IMR-90 (cell line): Measurements from ENCODE around the gene GRSF1. TPM values are rescaled to one million over a fixed set of nuclear protein-coding genes. Genes with fewer than 3 reads are reported as not detected.

Experiments
- ATAC-seq: fragments of 200-7000 bp; cut with Tn5 transposase; 2 replicates; pipeline ENCODE4 v1.9.1; 2020; ENCODE audit warnings: low read depth, mild to moderate bottlenecking, moderate library complexity
- BruUV-seq: library from RNA; stranded (reverse); fragments of 400-500 nt; replicated peaks from 2 replicates; lab custom pipeline; 2021; lab: Mats Ljungman, UMichigan
- CTCF ChIA-PET: fragments of 300-600 bp; formaldehyde crosslinking; extraction: SDS; loops from one replicate; lab custom pipeline; 2021; ENCODE audit warnings: antibody characterized with exemption; lab: Yijun Ruan, JAX
- POLR2A ChIA-PET: fragments of 300-600 bp; sonication (Branson Sonifier 250); formaldehyde crosslinking; loops from one replicate; lab custom pipeline; 2022; ENCODE audit warnings: antibody characterized with exemption; ENCODE audit not compliant: unreplicated experiment; lab: Charles Lee
- DNase-seq: peaks from one replicate; pipeline ENCODE4 v3.0.0; 2013
- H2AFZ ChIP-seq: replicated peaks from 2 replicates; pipeline ENCODE3; 2013; ENCODE audit warnings: low read length, mild to moderate bottlenecking; ENCODE audit not compliant: poor library complexity
- H2AK5ac ChIP-seq: 2 replicates; pipeline ENCODE4 v1.6.1; 2013; ENCODE audit warnings: low read depth, low read length, inconsistent platforms
- H2AK9ac ChIP-seq: replicated peaks from 2 replicates; pipeline ENCODE3; 2013; ENCODE audit warnings: mild to moderate bottlenecking, low read depth, low read length, moderate library complexity; ENCODE audit not compliant: poor library complexity
- H2BK120ac ChIP-seq: 2 replicates; pipeline ENCODE4 v1.6.1; 2013; ENCODE audit warnings: low read depth, low read length, inconsistent platforms
- H2BK15ac ChIP-seq: 3 replicates; pipeline ENCODE4 v1.6.1; 2013; ENCODE audit warnings: low read depth, low read length, inconsistent platforms
- H2BK20ac ChIP-seq: 2 replicates; pipeline ENCODE4 v1.6.1; 2013; ENCODE audit warnings: low read depth, mild to moderate bottlenecking, inconsistent platforms, low read length, moderate library complexity
- H2BK5ac ChIP-seq: 2 replicates; pipeline ENCODE4 v1.6.1; 2013; ENCODE audit warnings: mild to moderate bottlenecking, low read depth, low read length, inconsistent platforms; ENCODE audit not compliant: poor library complexity, severe bottlenecking
- H3K14ac ChIP-seq: replicated peaks from 2 replicates; pipeline ENCODE4 v1.6.1; 2013; ENCODE audit warnings: low read depth, low read length, inconsistent platforms
- H3K18ac ChIP-seq: 2 replicates; pipeline ENCODE4 v1.6.1; 2013; ENCODE audit warnings: low read depth, low read length, control low read depth
- H3K23ac ChIP-seq: 2 replicates; pipeline ENCODE4 v1.6.1; 2013; ENCODE audit warnings: low read depth, low read length, inconsistent platforms
- H3K27ac ChIP-seq: 2 replicates; pipeline ENCODE4 v1.5.1; 2013; ENCODE audit warnings: mild to moderate bottlenecking, control low read depth, low read length; ENCODE audit not compliant: insufficient read depth
- H3K27me3 ChIP-seq: 2 replicates; pipeline ENCODE4 v1.6.1; 2013; ENCODE audit warnings: low read length; ENCODE audit not compliant: control insufficient read depth, insufficient read depth
- H3K36me3 ChIP-seq: 2 replicates; pipeline ENCODE4 v1.6.1; 2013; ENCODE audit warnings: low read length, mixed read lengths; ENCODE audit not compliant: control insufficient read depth, insufficient read depth
- H3K4ac ChIP-seq: 2 replicates; pipeline ENCODE4 v1.6.1; 2013; ENCODE audit warnings: low read depth, low read length, inconsistent platforms
- H3K4me1 ChIP-seq: 2 replicates; pipeline ENCODE4 v1.6.1; 2013; ENCODE audit warnings: low read length, mixed read lengths; ENCODE audit not compliant: control insufficient read depth, insufficient read depth
- H3K4me2 ChIP-seq: 2 replicates; pipeline ENCODE4 v1.6.1; 2013; ENCODE audit warnings: low read depth, mild to moderate bottlenecking, control low read depth, low read length, moderate library complexity
- H3K4me3 ChIP-seq: 2 replicates; pipeline ENCODE4 v1.5.1; 2013; ENCODE audit warnings: low read depth, mild to moderate bottlenecking, control low read depth, low read length, moderate library complexity; ENCODE audit not compliant: insufficient read depth
- H3K56ac ChIP-seq: 2 replicates; pipeline ENCODE4 v1.6.1; 2013; ENCODE audit warnings: low read length, inconsistent platforms; ENCODE audit not compliant: insufficient read depth; ENCODE audit errors: extremely low read depth
- H3K79me1 ChIP-seq, 2 experiments: 2 replicates each; pipeline ENCODE4 v1.6.1; 2013; ENCODE audit warnings: low read length in 2 of 2, inconsistent platforms in 1 of 2, low read depth in 1 of 2
- H3K9ac ChIP-seq: 2 replicates; pipeline ENCODE4 v1.6.1; 2013; ENCODE audit warnings: low read depth, low read length, control low read depth
- H3K9me1 ChIP-seq: 2 replicates; pipeline ENCODE4 v1.6.1; 2013; ENCODE audit warnings: low read length, inconsistent platforms; ENCODE audit not compliant: insufficient read depth
- H3K9me3 ChIP-seq: 2 replicates; pipeline ENCODE4 v1.6.1; 2013; ENCODE audit warnings: low read length; ENCODE audit not compliant: control insufficient read depth, insufficient read depth
- H4K20me1 ChIP-seq: 2 replicates; pipeline ENCODE4 v1.6.1; 2013; ENCODE audit warnings: low read length, inconsistent platforms; ENCODE audit not compliant: insufficient read depth
- H4K5ac ChIP-seq: 2 replicates; pipeline ENCODE4 v1.6.1; 2013; ENCODE audit warnings: mild to moderate bottlenecking, low read depth, low read length, control low read depth
- H4K8ac ChIP-seq, 2 experiments: 2 replicates each; pipeline ENCODE4 v1.6.1; 2013; ENCODE audit warnings: low read depth in 2 of 2, low read length in 2 of 2, control low read depth in 1 of 2, inconsistent platforms in 1 of 2
- H4K91ac ChIP-seq: 2 replicates; pipeline ENCODE4 v1.6.1; 2013; ENCODE audit warnings: low read depth, low read length, inconsistent platforms; ENCODE audit not compliant: insufficient read depth
- BHLHE40 ChIP-seq: fragments of 150-350 bp; IDR thresholded peaks from 2 replicates; pipeline ENCODE4 v1.6.1; 2016; ENCODE audit warnings: mild to moderate bottlenecking, low read depth, low read length
- CEBPB ChIP-seq: IDR thresholded peaks from 2 replicates; pipeline ENCODE4 v1.6.1; 2012; ENCODE audit warnings: low read depth, low read length, improper control_type of control experiment
- CHD1 ChIP-seq: IDR thresholded peaks from 2 replicates; pipeline ENCODE4 v1.6.1; 2012; ENCODE audit warnings: low read depth, low read length, improper control_type of control experiment
- CTCF ChIP-seq: conservative IDR thresholded peaks from 2 replicates; pipeline ENCODE4 v1.5.1; 2012; ENCODE audit warnings: mild to moderate bottlenecking, low read depth, low read length, improper control_type of control experiment
- ELK1 ChIP-seq: fragments of 150-350 bp; IDR thresholded peaks from 2 replicates; pipeline ENCODE4 v1.6.1; 2016; ENCODE audit warnings: low read depth, mild to moderate bottlenecking, low read length, moderate library complexity, borderline replicate concordance
- FOS ChIP-seq: fragments of 150-350 bp; IDR thresholded peaks from 2 replicates; pipeline ENCODE4 v1.6.1; 2016; ENCODE audit warnings: low read depth, low read length
- MAFK ChIP-seq: IDR thresholded peaks from 2 replicates; pipeline ENCODE4 v1.6.1; 2012; ENCODE audit warnings: low read depth, low read length, improper control_type of control experiment
- MAZ ChIP-seq: IDR thresholded peaks from 2 replicates; pipeline ENCODE4 v1.6.1; 2012; ENCODE audit warnings: low read depth, mild to moderate bottlenecking, low read length, improper control_type of control experiment, moderate library complexity, borderline replicate concordance
- MXI1 ChIP-seq: IDR thresholded peaks from 2 replicates; pipeline ENCODE4 v1.6.1; 2012; ENCODE audit warnings: low read depth, mild to moderate bottlenecking, low read length, moderate library complexity, borderline replicate concordance
- NFE2L2 ChIP-seq: fragments of 150-350 bp; IDR thresholded peaks from 2 replicates; pipeline ENCODE4 v1.6.1; 2016; ENCODE audit warnings: low read depth, mild to moderate bottlenecking, low read length
- POLR2A ChIP-seq: IDR thresholded peaks from 2 replicates; pipeline ENCODE4 v1.6.1; 2012; ENCODE audit warnings: mild to moderate bottlenecking, low read depth, low read length
- RAD21 ChIP-seq: IDR thresholded peaks from 2 replicates; pipeline ENCODE4 v1.6.1; 2012; ENCODE audit warnings: low read length, improper control_type of control experiment
- RCOR1 ChIP-seq: IDR thresholded peaks from 2 replicates; pipeline ENCODE4 v1.6.1; 2012; ENCODE audit warnings: mild to moderate bottlenecking, low read length, improper control_type of control experiment; ENCODE audit not compliant: insufficient replicate concordance
- RFX5 ChIP-seq: IDR thresholded peaks from 2 replicates; pipeline ENCODE4 v1.8.0; 2012; ENCODE audit warnings: low read depth, mild to moderate bottlenecking, low read length, moderate library complexity
- SMC3 ChIP-seq: fragments of 150-350 bp; IDR thresholded peaks from 2 replicates; pipeline ENCODE4 v1.6.1; 2016; ENCODE audit warnings: low read depth, mild to moderate bottlenecking, antibody characterized with exemption, low read length, moderate library complexity
- USF2 ChIP-seq: fragments of 150-350 bp; IDR thresholded peaks from 2 replicates; pipeline ENCODE4 v1.6.1; 2017; ENCODE audit warnings: mild to moderate bottlenecking, antibody characterized with exemption, low read length, low read depth
- WGBS, 2 experiments: methylation state at CpG; one replicate each; pipeline versions ENCODE4 v1.1.5 to v1.1.7; 2013; ENCODE audit warnings: missing lambda C conversion rate in 2 of 2; ENCODE audit not compliant: insufficient read length in 1 of 2; ENCODE audit errors: extremely low coverage in 2 of 2; 5-methylcytosine and 5-hydroxymethylcytosine counted together
- dilution Hi-C: fragments of 300-500 bp; cut with HindIII; formaldehyde crosslinking; loops from one replicate; pipeline ENCODE4 v1.14.3; 2018; ENCODE audit warnings: low sequenced_read_pairs; ENCODE audit not compliant: unreplicated experiment
- in situ Hi-C: fragments of 300-500 bp; cut with MboI; formaldehyde crosslinking; loops from 3 replicates; pipeline ENCODE4 v1.14.3; 2019; ENCODE audit warnings: low sequenced_read_pairs, inconsistent platforms, mixed read lengths
- intact Hi-C: fragments of 100-400 bp; cut with micrococcal nuclease; formaldehyde crosslinking; loops from 2 replicates; pipeline ENCODE4 v1.10.0; 2022
- polyA plus RNA-seq, 3 experiments: library from polyadenylated mRNA; depleted of rRNA; stranded (reverse); fragments of >200 nt; gene quantifications; 2 replicates each; pipeline ENCODE4 v1.2.3, GENCODE V29; 2012; ENCODE audit warnings: low replicate concordance in 1 of 3
- total RNA-seq: library from RNA; depleted of rRNA; stranded (reverse); fragments of >200 nt; gene quantifications from 2 replicates; pipeline ENCODE4 v1.2.3, GENCODE V29; 2012

Gene GRSF1
- total and polyA plus RNA-seq, 2 of the 4 experiments (the other 2 are of a cell fraction): 67.7 to 71.5 TPM

GRCh38 chr4:70849291-70849690, 9.6 kb upstream of the GRSF1 start:
- TF ChIP-seq CEBPB (no peak), CTCF (no peak), MAZ (no peak), POLR2A (no peak), MAFK (no peak), RAD21 (no peak), CHD1 (no peak), BHLHE40 (no peak), MXI1 (no peak), FOS (no peak), SMC3 (no peak), USF2 (no peak), RCOR1 (no peak), RFX5 (no peak), NFE2L2 (no peak), ELK1 (no peak)
- POLR2A ChIA-PET: no interaction called here
- dilution Hi-C loops: no loop called here

More at GRCh38 chr4:70849291-70849690, 9.6 kb upstream of the GRSF1 start:
- Histone ChIP-seq H3K14ac (no peak overlapping the region), H2BK5ac (no peak overlapping the region), H3K36me3 (0 out of 2 replicates have a peak, but pooled peaks cover 1% of the 10 kb centered on the region), H2BK120ac (no peak overlapping the region), H3K79me1 (no peaks in the 10 kb centered on the region), H3K4ac (no peak overlapping the region), H2AK9ac (no peak overlapping the region), H4K20me1 (no peaks in the 10 kb centered on the region), H2AK5ac (no peak overlapping the region), H3K4me3 (no peak overlapping the region), H3K18ac (no peak overlapping the region), H3K4me2 (no peak overlapping the region), H3K9ac (no peak overlapping the region), H2AFZ (no peak overlapping the region), H3K23ac (no peak overlapping the region), H4K91ac (no peak overlapping the region), H3K9me1 (no peaks in the 10 kb centered on the region), H3K9me3 (no peaks in the 10 kb centered on the region), H3K27me3 (no peaks in the 10 kb centered on the region), H4K5ac (no peak overlapping the region), H3K56ac (no peak overlapping the region), H2BK20ac (no peak overlapping the region), H3K4me1 (no peaks in the 10 kb centered on the region), H2BK15ac (no peak overlapping the region), H3K27ac (no peak overlapping the region), H4K8ac (no peak overlapping the region)
- CTCF ChIA-PET: interaction anchor here (0.6 kb wide), 1 partner anchor 11 kb away, joined by 3 read pairs; no protein-coding TSS in a partner anchor
- DNase-seq (no peak), ATAC-seq (no peak)
- intact Hi-C loops (no loop called here), in situ Hi-C loops (no loop called here)
- BruUV-seq: no TSS peak
- WGBS, 2 experiments: no CpG with 5 or more reads among the region's 5 CpGs
